Measurements from ENCODE around the gene LCN10. TPM values are rescaled to one million over a fixed set of nuclear protein-coding genes. Genes with fewer than 3 reads are reported as not detected.
A peak's percentile ranks its signal among the peaks of the same experiment; 100 is the strongest.

The LCN10 gene
- total and polyA plus RNA-seq, 2 of the 13 experiments (the other 11 are each of a cell fraction or from before 2014, with no cell fraction given) = 0.53 to 0.61 TPM

GRCh38 chr9:136697821-136698526, 44.8 kb downstream of the LCN10 start (continued):
- TF ChIP-seq ZSCAN29 (CRISPR knock-in tag; conservative IDR thresholded peaks at IDR 0.05) = no peak
- no peak for TF ChIP-seq ZNF136 (CRISPR knock-in tag; IDR thresholded peaks at IDR 0.05; ENCODE audit: low read depth)
- TF ChIP-seq HNF1B (CRISPR knock-in tag; IDR thresholded peaks at IDR 0.05) = peak; percentile 91

GRCh38 chr9:136697146-136697820, 45.5 kb downstream of the LCN10 start:
- no TSS peak for BruUV-seq (replicated peaks)
- TF ChIP-seq TFE3 (CRISPR knock-in tag; IDR thresholded peaks at IDR 0.05) = peak; percentile 49; the same call in 1 of the 2 replicates
- no peak for TF ChIP-seq ZNF30 (CRISPR knock-in tag; IDR thresholded peaks at IDR 0.05)
- no peak for TF ChIP-seq IKZF4 (CRISPR knock-in tag; IDR thresholded peaks at IDR 0.05; ENCODE audit: borderline replicate concordance, low read depth, not compliant biosample characterization)
- TF ChIP-seq TFDP1 (CRISPR knock-in tag; IDR thresholded peaks at IDR 0.05; ENCODE audit: borderline replicate concordance) = 0 out of 2 replicates have a peak, but pooled peaks have one; percentile 13
- no peak for TF ChIP-seq MTF1 (CRISPR knock-in tag; IDR thresholded peaks at IDR 0.05)
- TF ChIP-seq SMYD3 (CRISPR knock-in tag; IDR thresholded peaks at IDR 0.05) = no peak
- TF ChIP-seq GATA4 (IDR thresholded peaks at IDR 0.05; ENCODE audit: borderline replicate concordance, low read depth) = no peak
- TF ChIP-seq KAT7 (CRISPR knock-in tag; IDR thresholded peaks at IDR 0.05; ENCODE audit: borderline replicate concordance) = no peak
- TF ChIP-seq ZBTB20 (CRISPR knock-in tag; IDR thresholded peaks at IDR 0.05; ENCODE audit: borderline replicate concordance, low read depth) = 0 out of 2 replicates have a peak, but pooled peaks have one; percentile 63
- TF ChIP-seq PBX3 (CRISPR knock-in tag; IDR thresholded peaks at IDR 0.05; ENCODE audit: borderline replicate concordance) = no peak

More at GRCh38 chr9:136697146-136697820, 45.5 kb downstream of the LCN10 start:
- Histone ChIP-seq H3K4me1 (ENCODE audit: insufficient read depth, low read length) (peaks cover 75% of the 10 kb centered on the region), H3K9me3 (ENCODE audit: low read length) (no peaks in the 10 kb centered on the region), H3K9ac (ENCODE audit: insufficient read depth, low read depth, low read length) (peak overlapping the region; percentile 56), H2AFZ (ENCODE audit: low read length) (no peak overlapping the region), H3K36me3 (replicated peaks in 1 of 2; ENCODE audit: control insufficient read depth in 1 of 2, insufficient read depth in 2 of 2, low read length in 2 of 2) (no peaks in the 10 kb centered on the region), H3K27ac (ENCODE audit: extremely low read length, insufficient read depth, low read length) (peak overlapping the region; percentile 85), H3K27me3 (ENCODE audit: control insufficient read depth in 1 of 2, insufficient read depth in 2 of 2, low read length in 2 of 2) (peaks cover 8 to 23% of the 10 kb centered on the region in 2 experiments), H4K20me1 (ENCODE audit: insufficient read depth, low read length) (no peaks in the 10 kb centered on the region), H3K4me3 (replicated peaks in 1 of 3; ENCODE audit: insufficient read depth in 1 of 3, low read depth in 2 of 3, low read length in 3 of 3) (peak overlapping the region; percentile 45 to 73 (median 48)), H3K79me2 (ENCODE audit: insufficient read depth, low read length) (no peaks in the 10 kb centered on the region), H3K4me2 (ENCODE audit: low read depth, low read length) (peak overlapping the region; percentile 91)
- FAIRE-seq (peak; percentile 69), DNase-seq (ENCODE audit: low spot score) (peak; percentile 28), ATAC-seq (peak; percentile 32)
- WGBS (ENCODE audit: low lambda C conversion rate) = 2% methylated on average over 21 of the region's 23 CpGs
- in situ Hi-C loops (cut with HindIII; ENCODE audit: extremely low pct_ligation_motif_present, low pct_unique_long_range_greater_than_20kb) = no loop called here
- intact Hi-C loops (cut with micrococcal nuclease; ENCODE audit: unreplicated experiment) = loop anchor here (1.0 kb wide), 1 partner anchor 22 kb away; no protein-coding TSS in a partner anchor
- ChIA-PET POLR2A (interaction anchor here (0.8 to 3.0 kb wide), 5 partner anchors 10 to 334 kb away, joined by 3 to 30 read pairs (median 3); partner anchors contain the start of gene AGPAT2), CTCF (ENCODE audit: low intra/inter-chr PET ratio, low total read pairs) (no interaction called here)
